ENCODE data around the gene H1-8. TPM values are rescaled to one million over a fixed set of nuclear protein-coding genes. Genes with fewer than 3 reads are reported as not detected.
A peak's percentile ranks its signal among the peaks of the same experiment; 100 is the strongest.

The H1-8 gene
- total RNA-seq, 4 donors from 2014 or later, result not detected

- WGBS, 2 donors, result 5 to 6% methylated on average over 23 to 26 of the region's 26 CpGs
- Histone ChIP-seq H3K4me1 (peaks cover 0 to 100% (median 90%) of the 10 kb centered on the region in 4 donors), H3K27ac (peak overlapping the region; percentile 75 to 97 (median 83)), H3K27me3 (no peaks in the 10 kb centered on the region), H3K36me3 (peaks cover 0 to 17% (median 0%) of the 10 kb centered on the region in 3 donors), H3K9me3 (no peaks in the 10 kb centered on the region), H3K4me3 (peak overlapping the region in 2 of 4 donors; percentile 1 to 11)
- TF ChIP-seq, protein P1, sequence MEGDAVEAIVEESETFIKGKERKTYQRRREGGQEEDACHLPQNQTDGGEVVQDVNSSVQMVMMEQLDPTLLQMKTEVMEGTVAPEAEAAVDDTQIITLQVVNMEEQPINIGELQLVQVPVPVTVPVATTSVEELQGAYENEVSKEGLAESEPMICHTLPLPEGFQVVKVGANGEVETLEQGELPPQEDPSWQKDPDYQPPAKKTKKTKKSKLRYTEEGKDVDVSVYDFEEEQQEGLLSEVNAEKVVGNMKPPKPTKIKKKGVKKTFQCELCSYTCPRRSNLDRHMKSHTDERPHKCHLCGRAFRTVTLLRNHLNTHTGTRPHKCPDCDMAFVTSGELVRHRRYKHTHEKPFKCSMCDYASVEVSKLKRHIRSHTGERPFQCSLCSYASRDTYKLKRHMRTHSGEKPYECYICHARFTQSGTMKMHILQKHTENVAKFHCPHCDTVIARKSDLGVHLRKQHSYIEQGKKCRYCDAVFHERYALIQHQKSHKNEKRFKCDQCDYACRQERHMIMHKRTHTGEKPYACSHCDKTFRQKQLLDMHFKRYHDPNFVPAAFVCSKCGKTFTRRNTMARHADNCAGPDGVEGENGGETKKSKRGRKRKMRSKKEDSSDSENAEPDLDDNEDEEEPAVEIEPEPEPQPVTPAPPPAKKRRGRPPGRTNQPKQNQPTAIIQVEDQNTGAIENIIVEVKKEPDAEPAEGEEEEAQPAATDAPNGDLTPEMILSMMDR (IDR thresholded peaks at IDR 0.05), result no peak
- peak; percentile 74 to 76 for TF ChIP-seq EP300 (IDR thresholded peaks at IDR 0.05)
- TF ChIP-seq POLR2A (IDR thresholded peaks at IDR 0.05), result no peak
- peak; percentile 59 to 62 for DNase-seq (ENCODE audit: low spot score in 2 of 2)
Observed at GRCh38 chr3:129592381-129593131, 49.6 kb downstream of the H1-8 start.

DNA sequence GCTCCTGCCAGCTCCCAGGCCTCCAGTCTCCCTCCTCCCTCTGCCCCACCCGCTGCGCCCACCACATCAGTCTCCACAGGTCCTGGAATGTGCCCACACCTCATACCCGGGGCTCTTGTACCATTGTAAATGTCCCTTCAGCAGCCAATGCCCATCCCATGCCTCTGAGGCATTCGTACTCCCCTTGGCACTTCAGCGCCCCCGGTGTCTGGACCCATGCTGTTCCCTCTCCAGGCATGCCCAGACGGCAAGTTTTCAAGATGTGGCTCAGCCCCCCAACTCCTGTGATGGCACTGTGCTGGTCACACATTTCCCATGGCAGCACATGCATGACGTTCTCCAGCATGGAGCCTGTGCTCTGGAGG, 50.2 kb downstream of the H1-8 start:
- peaks cover 0 to 10% (median 0%) of the 10 kb centered on the region in 3 donors for H3K36me3 ChIP-seq
- H3K27me3 ChIP-seq, result no peaks in the 10 kb centered on the region
- peak overlapping the region; percentile 75 to 97 (median 83) for H3K27ac ChIP-seq
- H3K4me3 ChIP-seq, result no peak overlapping the region
- peaks cover 0 to 100% (median 90%) of the 10 kb centered on the region in 4 donors for H3K4me1 ChIP-seq
- no peak for DNase-seq (ENCODE audit: low spot score in 2 of 2)
- TF ChIP-seq, protein P1 (IDR thresholded peaks at IDR 0.05), result no peak
- TF ChIP-seq POLR2A (IDR thresholded peaks at IDR 0.05), result no peak
- TF ChIP-seq EP300 (IDR thresholded peaks at IDR 0.05), result no peak
- no peaks in the 10 kb centered on the region for H3K9me3 ChIP-seq
- WGBS, 2 donors, result 50 to 56% methylated on average over 8 of the region's 8 CpGs

- Histone ChIP-seq H3K27ac (peak overlapping the region; percentile 75 to 97 (median 83)), H3K4me1 (peaks cover 0 to 100% (median 92%) of the 10 kb centered on the region in 4 donors), H3K9me3 (no peaks in the 10 kb centered on the region), H3K36me3 (peaks cover 0 to 4% (median 0%) of the 10 kb centered on the region in 3 donors), H3K4me3 (no peak overlapping the region), H3K27me3 (no peaks in the 10 kb centered on the region)
- WGBS, 2 donors, result 54 to 63% methylated on average over 22 of the region's 22 CpGs
- no peak for TF ChIP-seq POLR2A (IDR thresholded peaks at IDR 0.05)
- peak in 1 of 2 donors; percentile 9 for TF ChIP-seq EP300 (IDR thresholded peaks at IDR 0.05)
- TF ChIP-seq, protein P1 (IDR thresholded peaks at IDR 0.05), result no peak
- no peak for DNase-seq (ENCODE audit: low spot score in 2 of 2)
Observed at GRCh38 chr3:129593595-129594339, 50.8 kb downstream of the H1-8 start.

DNA sequence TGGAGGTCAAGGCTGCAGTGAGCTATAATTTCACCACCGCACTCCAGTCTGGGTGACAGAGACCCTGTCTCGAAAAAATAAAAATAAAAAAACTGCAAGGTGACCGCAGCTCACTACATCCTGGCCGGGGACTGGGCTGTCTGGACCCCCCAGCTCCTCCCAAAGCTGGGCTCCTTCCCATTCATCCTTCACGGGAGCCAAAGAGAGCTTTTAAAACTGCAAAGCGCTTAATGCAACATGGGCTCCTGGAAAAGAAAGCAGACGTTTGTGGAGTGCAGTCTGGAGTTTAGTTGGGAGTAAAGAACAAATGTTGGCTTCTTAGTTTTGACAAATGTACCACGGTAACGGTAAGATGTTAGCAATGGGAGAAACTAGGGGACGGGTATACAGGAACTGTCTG, 51.4 kb downstream of the H1-8 start:
- TF ChIP-seq, protein P1 (IDR thresholded peaks at IDR 0.05), result no peak
- TF ChIP-seq POLR2A (IDR thresholded peaks at IDR 0.05) (no peak), EP300 (IDR thresholded peaks at IDR 0.05) (no peak)
- Histone ChIP-seq H3K27me3 (no peaks in the 10 kb centered on the region), H3K4me3 (no peak overlapping the region), H3K9me3 (no peaks in the 10 kb centered on the region), H3K27ac (peak overlapping the region in 3 of 4 donors; percentile 77 to 97 (median 89)), H3K4me1 (peaks cover 0 to 100% (median 91%) of the 10 kb centered on the region in 4 donors), H3K36me3 (no peaks in the 10 kb centered on the region)
- DNase-seq (ENCODE audit: low spot score in 2 of 2), result no peak
- WGBS, 2 donors, result 41 to 46% methylated on average over 10 of the region's 10 CpGs

Measured in tibial nerve (tissue), 4 donors.